Activated CD8-positive, alpha-beta T cell treated with anti-CD3 and anti-CD28 coated beads for 36 hours (primary cell): Measurements from ENCODE around the gene SLC66A2. TPM values are rescaled to one million over a fixed set of nuclear protein-coding genes. Genes with fewer than 3 reads are reported as not detected.
A peak's percentile ranks its signal among the peaks of the same experiment; 100 is the strongest.

Source experiments
- ATAC-seq: fragments of 200-7000 bp; cut with Tn5 transposase; one replicate; pipeline ENCODE4 v1.10.0; 2021; ENCODE audit warnings: mild to moderate bottlenecking, moderate library complexity
- CTCF ChIA-PET: fragments of 350-600 bp; sonication (Branson Sonifier 250); formaldehyde crosslinking; loops from one replicate; lab custom pipeline; 2021; ENCODE audit warnings: antibody characterized with exemption; lab: Charles Lee
- POLR2A ChIA-PET: fragments of 350-600 bp; sonication (Branson Sonifier 250); formaldehyde crosslinking; loops from one replicate; lab custom pipeline; 2021; ENCODE audit warnings: antibody characterized with exemption; lab: Charles Lee
- DNase-seq: peaks from one replicate; pipeline ENCODE4 v3.0.0-alpha.2; 2020
- H3K27ac Mint-ChIP-seq: one replicate; pipeline ENCODE4 v1.8.0; 2021; ENCODE audit warnings: mild to moderate bottlenecking, mixed read lengths
- H3K27me3 Mint-ChIP-seq: one replicate; pipeline ENCODE4 v1.8.0; 2021; ENCODE audit warnings: mixed read lengths
- H3K36me3 Mint-ChIP-seq: one replicate; pipeline ENCODE4 v1.8.0; 2021; ENCODE audit warnings: low read depth, mixed read lengths
- H3K4me1 Mint-ChIP-seq: one replicate; pipeline ENCODE4 v1.8.0; 2021; ENCODE audit warnings: low read depth, mixed read lengths
- H3K4me3 Mint-ChIP-seq: one replicate; pipeline ENCODE4 v1.8.0; 2021; ENCODE audit warnings: mild to moderate bottlenecking, moderate library complexity, mixed read lengths
- H3K9me3 Mint-ChIP-seq: one replicate; pipeline ENCODE4 v1.8.0; 2021; ENCODE audit warnings: mixed read lengths
- CTCF ChIP-seq: fragments of 200-600 bp; IDR thresholded peaks from one replicate; pipeline ENCODE4 v1.8.0; 2022; ENCODE audit warnings: antibody characterized with exemption, mild to moderate bottlenecking
- intact Hi-C: fragments of 100-400 bp; cut with micrococcal nuclease; formaldehyde crosslinking; loops from one replicate; pipeline ENCODE4 v1.10.0; 2022
- total RNA-seq, 2 experiments: library from RNA; stranded (reverse); gene quantifications; one replicate each; pipeline ENCODE4 v1.2.3, GENCODE V29; 2021

The SLC66A2 gene
- total RNA-seq, 2 experiments from 2014 or later: 28.2 to 29.7 TPM

- intact Hi-C loops: loop anchor here (10.0 kb wide), 1 partner anchor 261 kb away; no protein-coding TSS in a partner anchor
- ATAC-seq (no peak), DNase-seq (no peak)
- POLR2A ChIA-PET: interaction anchor here (0.6 to 1.6 kb wide), 3 partner anchors 9 to 278 kb away, joined by 3 to 6 read pairs (median 4); partner anchors contain the start of gene HSBP1L1
- TF ChIP-seq CTCF: no peak
- Mint-ChIP-seq H3K9me3 (no peaks in the 10 kb centered on the region), H3K27me3 (no peaks in the 10 kb centered on the region), H3K4me3 (no peak overlapping the region), H3K27ac (no peak overlapping the region), H3K4me1 (peaks cover 54% of the 10 kb centered on the region), H3K36me3 (peaks cover 25% of the 10 kb centered on the region)
- CTCF ChIA-PET: no interaction called here
Measured at GRCh38 chr18:79945118-79946042, 6.1 kb downstream of the SLC66A2 start.

GRCh38 chr18:79944746-79945117 is 6.7 kb downstream of the SLC66A2 start:
- POLR2A ChIA-PET: interaction anchor here (1.6 kb wide), 1 partner anchor 10 kb away, joined by 6 read pairs; no protein-coding TSS in a partner anchor
- intact Hi-C loops: loop anchor here (10.0 kb wide), 1 partner anchor 260 kb away; no protein-coding TSS in a partner anchor
- H3K4me1 Mint-ChIP-seq: peaks cover 48% of the 10 kb centered on the region
- H3K4me3 Mint-ChIP-seq: peak overlapping the region; percentile 13
- CTCF ChIA-PET: interaction anchor here (0.8 kb wide), 1 partner anchor 19 kb away, joined by 3 read pairs; no protein-coding TSS in a partner anchor
- TF ChIP-seq CTCF: no peak
- H3K36me3 Mint-ChIP-seq: peaks cover 28% of the 10 kb centered on the region
- DNase-seq: peak; percentile 39
- peak; percentile 25 for ATAC-seq
- peak overlapping the region; percentile 7 for H3K27ac Mint-ChIP-seq
- H3K27me3 Mint-ChIP-seq: no peaks in the 10 kb centered on the region
- no peaks in the 10 kb centered on the region for H3K9me3 Mint-ChIP-seq

GRCh38 chr18:79944126-79944731 is 7.2 kb downstream of the SLC66A2 start:
- DNase-seq (peak; percentile 71), ATAC-seq (peak; percentile 87)
- no peak for TF ChIP-seq CTCF
- peaks cover 44% of the 10 kb centered on the region for H3K4me1 Mint-ChIP-seq
- peak overlapping the region; percentile 7 for H3K27ac Mint-ChIP-seq
- H3K27me3 Mint-ChIP-seq: no peaks in the 10 kb centered on the region
- no peaks in the 10 kb centered on the region for H3K9me3 Mint-ChIP-seq
- peaks cover 29% of the 10 kb centered on the region for H3K36me3 Mint-ChIP-seq
- ChIA-PET CTCF (interaction anchor here (0.8 kb wide), 1 partner anchor 19 kb away, joined by 3 read pairs; no protein-coding TSS in a partner anchor), POLR2A (interaction anchor here (1.6 kb wide), 1 partner anchor 10 kb away, joined by 6 read pairs; no protein-coding TSS in a partner anchor)
- intact Hi-C loops: loop anchor here (10.0 kb wide), 1 partner anchor 259 kb away; no protein-coding TSS in a partner anchor
- H3K4me3 Mint-ChIP-seq: peak overlapping the region; percentile 13

- ChIA-PET CTCF (interaction anchor here (0.8 kb wide), 1 partner anchor 20 kb away, joined by 3 read pairs; no protein-coding TSS in a partner anchor), POLR2A (no interaction called here)
- no peaks in the 10 kb centered on the region for H3K27me3 Mint-ChIP-seq
- ATAC-seq (no peak), DNase-seq (no peak)
- H3K4me3 Mint-ChIP-seq: no peak overlapping the region
- TF ChIP-seq CTCF: no peak
- no peaks in the 10 kb centered on the region for H3K9me3 Mint-ChIP-seq
- no peak overlapping the region for H3K27ac Mint-ChIP-seq
- H3K4me1 Mint-ChIP-seq: peaks cover 38% of the 10 kb centered on the region
- intact Hi-C loops: loop anchor here (10.0 kb wide), 1 partner anchor 259 kb away; no protein-coding TSS in a partner anchor
- peaks cover 29% of the 10 kb centered on the region for H3K36me3 Mint-ChIP-seq
Measured at GRCh38 chr18:79943608-79944125, 7.8 kb downstream of the SLC66A2 start.
